Chondrocyte (in vitro differentiated cells): ENCODE results near the gene ANKIB1. TPM values are rescaled to one million over a fixed set of nuclear protein-coding genes. Genes with fewer than 3 reads are reported as not detected.

Experiments
- DNase-seq: peaks from one replicate; pipeline ENCODE4 v3.0.0; 2021; ENCODE audit warnings: mixed read lengths, low spot score
- H3K27ac Mint-ChIP-seq: one replicate; pipeline ENCODE4 v1.8.0; 2021; ENCODE audit warnings: mild to moderate bottlenecking, moderate library complexity, mixed read lengths; ENCODE audit not compliant: unreplicated experiment
- H3K27me3 Mint-ChIP-seq: 2 replicates; pipeline ENCODE4 v1.8.0; 2021; ENCODE audit warnings: low read depth, mixed read lengths
- H3K36me3 Mint-ChIP-seq: 2 replicates; pipeline ENCODE4 v1.8.0; 2021; ENCODE audit warnings: low read depth, mixed read lengths
- H3K4me1 Mint-ChIP-seq: 2 replicates; pipeline ENCODE4 v1.8.0; 2021; ENCODE audit warnings: low read depth, mild to moderate bottlenecking, mixed read lengths
- H3K4me3 Mint-ChIP-seq: one replicate; pipeline ENCODE4 v1.8.0; 2021; ENCODE audit warnings: mild to moderate bottlenecking, moderate library complexity, mixed read lengths; ENCODE audit not compliant: unreplicated experiment
- H3K9me3 Mint-ChIP-seq: 2 replicates; pipeline ENCODE4 v1.8.0; 2021; ENCODE audit warnings: low read depth, mixed read lengths
- CTCF ChIP-seq: fragments of 200-600 bp; sonication (generic); IDR thresholded peaks from 2 replicates; pipeline ENCODE4 v1.5.0; 2021; ENCODE audit warnings: antibody characterized with exemption, mild to moderate bottlenecking, moderate library complexity
- total RNA-seq: library from RNA; stranded (reverse); gene quantifications from 3 replicates; pipeline ENCODE4 v1.2.1, GENCODE V29; 2021

The ANKIB1 gene
- total RNA-seq, 1 donor from 2014 or later, result 76.3 TPM

- Mint-ChIP-seq H3K4me3 (no peak overlapping the region), H3K27ac (no peak overlapping the region), H3K4me1 (no peaks in the 10 kb centered on the region), H3K36me3 (peaks cover 42% of the 10 kb centered on the region), H3K9me3 (no peaks in the 10 kb centered on the region), H3K27me3 (no peaks in the 10 kb centered on the region)
- no peak for DNase-seq
- no peak for TF ChIP-seq CTCF
These were observed 24.0 kb upstream of the ANKIB1 start for GRCh38 chr7:92221766-92222165.

- Mint-ChIP-seq H3K27ac (no peak overlapping the region), H3K9me3 (no peaks in the 10 kb centered on the region), H3K27me3 (no peaks in the 10 kb centered on the region), H3K36me3 (peaks cover 32% of the 10 kb centered on the region), H3K4me3 (no peak overlapping the region), H3K4me1 (no peaks in the 10 kb centered on the region)
- DNase-seq, result no peak
- TF ChIP-seq CTCF, result no peak
These were observed 18.8 kb upstream of the ANKIB1 start for GRCh38 chr7:92226981-92227380.

GRCh38 chr7:92228100-92228499, 17.7 kb upstream of the ANKIB1 start:
- Mint-ChIP-seq H3K27ac (no peak overlapping the region), H3K27me3 (no peaks in the 10 kb centered on the region), H3K4me1 (no peaks in the 10 kb centered on the region), H3K9me3 (no peaks in the 10 kb centered on the region), H3K36me3 (peaks cover 33% of the 10 kb centered on the region), H3K4me3 (no peak overlapping the region)
- DNase-seq, result no peak
- no peak for TF ChIP-seq CTCF

- Mint-ChIP-seq H3K4me1 (no peaks in the 10 kb centered on the region), H3K27me3 (no peaks in the 10 kb centered on the region), H3K36me3 (peaks cover 33% of the 10 kb centered on the region), H3K27ac (no peak overlapping the region), H3K9me3 (no peaks in the 10 kb centered on the region), H3K4me3 (no peak overlapping the region)
- no peak for TF ChIP-seq CTCF
- no peak for DNase-seq
These were observed 17.0 kb upstream of the ANKIB1 start for GRCh38 chr7:92228742-92229141.

GRCh38 chr7:92230547-92230946, 15.2 kb upstream of the ANKIB1 start:
- Mint-ChIP-seq H3K4me3 (no peak overlapping the region), H3K27ac (no peak overlapping the region), H3K4me1 (no peaks in the 10 kb centered on the region), H3K27me3 (no peaks in the 10 kb centered on the region), H3K9me3 (no peaks in the 10 kb centered on the region), H3K36me3 (peaks cover 36% of the 10 kb centered on the region)
- DNase-seq, result no peak
- no peak for TF ChIP-seq CTCF
